Urinary bladder (tissue), 4 donors: ENCODE measurements around the gene UTP4. TPM values are rescaled to one million over a fixed set of nuclear protein-coding genes. Genes with fewer than 3 reads are reported as not detected.

Source experiments
- DNase-seq: peaks from one replicate; pipeline ENCODE4 v3.0.0-alpha.2; 2015; ENCODE audit errors: extremely low spot score
- H3K27ac ChIP-seq: one replicate; pipeline ENCODE4 v1.5.1; 2013; ENCODE audit warnings: low read depth, mild to moderate bottlenecking, moderate library complexity
- H3K36me3 ChIP-seq: one replicate; pipeline ENCODE4 v1.6.1; 2013; ENCODE audit warnings: mild to moderate bottlenecking, moderate library complexity; ENCODE audit not compliant: insufficient read depth
- H3K4me1 ChIP-seq: one replicate; pipeline ENCODE4 v1.6.1; 2013; ENCODE audit warnings: mild to moderate bottlenecking, moderate library complexity; ENCODE audit not compliant: insufficient read depth
- H3K4me3 ChIP-seq: one replicate; pipeline ENCODE4 v1.5.1; 2013; ENCODE audit warnings: low read depth, low read length
- WGBS: extraction: QIAGEN DNeasy Blood & Tissue Kit; methylation state at CpG from one replicate; pipeline ENCODE4 v1.1.7; 2013; 5-methylcytosine and 5-hydroxymethylcytosine counted together
- polyA plus RNA-seq: library from polyadenylated mRNA; stranded (reverse); fragments of 200-250 nt; gene quantifications from one replicate; pipeline ENCODE4 v1.2.3, GENCODE V29; 2013
- total RNA-seq: library from RNA; depleted of rRNA; stranded (reverse); fragments of >200 nt; gene quantifications from one replicate; pipeline ENCODE4 v1.2.3, GENCODE V29; 2014
- donor health status: healthy with polysubstance abuse.
- donor health status: healthy.

UTP4 gene
- total and polyA plus RNA-seq, 2 donors = 19.0 to 27.1 TPM

GRCh38 chr16:69187446-69188235 lies 55.2 kb downstream of the UTP4 start:
- peak overlapping the region; percentile 89 for H3K27ac ChIP-seq
- DNase-seq = no peak
- under 1% methylated on average over 76 of the region's 76 CpGs for WGBS
- peak overlapping the region; percentile 88 for H3K4me3 ChIP-seq
- H3K4me1 ChIP-seq = peaks cover 3% of the 10 kb centered on the region
- no peaks in the 10 kb centered on the region for H3K36me3 ChIP-seq

GRCh38 chr16:69188236-69188549 lies 55.7 kb downstream of the UTP4 start:
- DNase-seq = no peak
- under 1% methylated on average over 5 of the region's 5 CpGs for WGBS
- peak overlapping the region; percentile 88 for H3K4me3 ChIP-seq
- no peaks in the 10 kb centered on the region for H3K36me3 ChIP-seq
- H3K4me1 ChIP-seq = peaks cover 2% of the 10 kb centered on the region
- H3K27ac ChIP-seq = no peak overlapping the region

- H3K4me1 ChIP-seq = peaks cover 2% of the 10 kb centered on the region
- WGBS = 15% methylated on average over 5 of the region's 5 CpGs
- DNase-seq = no peak
- peak overlapping the region; percentile 88 for H3K4me3 ChIP-seq
- H3K36me3 ChIP-seq = no peaks in the 10 kb centered on the region
- no peak overlapping the region for H3K27ac ChIP-seq
Observed at GRCh38 chr16:69188716-69189115, 56.3 kb downstream of the UTP4 start.

- DNase-seq = no peak
- no peak overlapping the region for H3K27ac ChIP-seq
- WGBS = 73% methylated on average over 2 of the region's 2 CpGs
- peaks cover 4% of the 10 kb centered on the region for H3K4me1 ChIP-seq
- H3K4me3 ChIP-seq = no peak overlapping the region
- no peaks in the 10 kb centered on the region for H3K36me3 ChIP-seq
Observed at GRCh38 chr16:69190046-69190588, 57.7 kb downstream of the UTP4 start.

- no peak for DNase-seq
- Histone ChIP-seq H3K36me3 (no peaks in the 10 kb centered on the region), H3K4me1 (peaks cover 4% of the 10 kb centered on the region), H3K4me3 (no peak overlapping the region), H3K27ac (no peak overlapping the region)
- WGBS = 77% methylated on average over 3 of the region's 3 CpGs
Observed at GRCh38 chr16:69190598-69190997, 58.1 kb downstream of the UTP4 start.

GRCh38 chr16:69191136-69191535 lies 58.7 kb downstream of the UTP4 start:
- no peak for DNase-seq
- Histone ChIP-seq H3K36me3 (no peaks in the 10 kb centered on the region), H3K4me3 (no peak overlapping the region), H3K4me1 (peaks cover 4% of the 10 kb centered on the region), H3K27ac (no peak overlapping the region)
- 93% methylated on average over 2 of the region's 2 CpGs for WGBS

GRCh38 chr16:69193855-69194254 lies 61.4 kb downstream of the UTP4 start:
- DNase-seq = no peak
- Histone ChIP-seq H3K4me3 (no peak overlapping the region), H3K4me1 (peaks cover 2% of the 10 kb centered on the region), H3K27ac (no peak overlapping the region), H3K36me3 (no peaks in the 10 kb centered on the region)

- H3K36me3 ChIP-seq = no peaks in the 10 kb centered on the region
- no peak overlapping the region for H3K27ac ChIP-seq
- H3K4me1 ChIP-seq = peaks cover 2% of the 10 kb centered on the region
- no peak overlapping the region for H3K4me3 ChIP-seq
- no peak for DNase-seq
Observed at GRCh38 chr16:69194488-69194887, 62.0 kb downstream of the UTP4 start.

- peaks cover 2% of the 10 kb centered on the region for H3K4me1 ChIP-seq
- DNase-seq = no peak
- 56% methylated on average over 4 of the region's 4 CpGs for WGBS
- H3K4me3 ChIP-seq = no peak overlapping the region
- H3K36me3 ChIP-seq = no peaks in the 10 kb centered on the region
- H3K27ac ChIP-seq = no peak overlapping the region
Observed at GRCh38 chr16:69195369-69196029, 63.0 kb downstream of the UTP4 start.

GRCh38 chr16:69197573-69197972 lies 65.1 kb downstream of the UTP4 start:
- no peak for DNase-seq
- Histone ChIP-seq H3K4me3 (no peak overlapping the region), H3K36me3 (no peaks in the 10 kb centered on the region), H3K27ac (no peak overlapping the region), H3K4me1 (peaks cover 2% of the 10 kb centered on the region)

- DNase-seq = no peak
- Histone ChIP-seq H3K36me3 (no peaks in the 10 kb centered on the region), H3K4me1 (no peaks in the 10 kb centered on the region), H3K4me3 (no peak overlapping the region), H3K27ac (no peak overlapping the region)
- 81% methylated on average over 7 of the region's 7 CpGs for WGBS
Observed at GRCh38 chr16:69199382-69199781, 66.9 kb downstream of the UTP4 start.

- H3K27ac ChIP-seq = peak overlapping the region; percentile 10
- DNase-seq = no peak
- 19% methylated on average over 2 of the region's 2 CpGs for WGBS
- H3K36me3 ChIP-seq = no peaks in the 10 kb centered on the region
- no peak overlapping the region for H3K4me3 ChIP-seq
- no peaks in the 10 kb centered on the region for H3K4me1 ChIP-seq
Observed at GRCh38 chr16:69201291-69201690, 68.8 kb downstream of the UTP4 start.

GRCh38 chr16:69201787-69202186 lies 69.3 kb downstream of the UTP4 start:
- Histone ChIP-seq H3K36me3 (no peaks in the 10 kb centered on the region), H3K4me1 (no peaks in the 10 kb centered on the region), H3K4me3 (no peak overlapping the region), H3K27ac (no peak overlapping the region)
- no peak for DNase-seq
- 36% methylated on average over 2 of the region's 2 CpGs for WGBS

GRCh38 chr16:69204172-69204571 lies 71.7 kb downstream of the UTP4 start:
- no peaks in the 10 kb centered on the region for H3K36me3 ChIP-seq
- H3K27ac ChIP-seq = no peak overlapping the region
- no peak overlapping the region for H3K4me3 ChIP-seq
- DNase-seq = no peak
- H3K4me1 ChIP-seq = no peaks in the 10 kb centered on the region
